ENCODE data around the gene EBF4.
"Not testable (repeated sequence)": the region's sequence is repeated elsewhere in the genome, so short reads cannot be mapped to it uniquely, and the experiment has no call there.

The EBF4 gene

GRCh38 chr20:2759603-2760296 is 67.2 kb downstream of the EBF4 start:
- no peak for FAIRE-seq

- no peak for FAIRE-seq
These were observed 67.8 kb downstream of the EBF4 start for GRCh38 chr20:2760297-2760951.

- no peak for FAIRE-seq
These were observed 68.3 kb downstream of the EBF4 start for GRCh38 chr20:2760952-2761305.

- no peak for FAIRE-seq
These were observed 69.3 kb downstream of the EBF4 start for GRCh38 chr20:2761885-2762284.

GRCh38 chr20:2762578-2763131 is 70.1 kb downstream of the EBF4 start:
- FAIRE-seq = no peak

- no peak for FAIRE-seq
These were observed 70.6 kb downstream of the EBF4 start for GRCh38 chr20:2763186-2763585.

GRCh38 chr20:2767768-2768631 is 75.4 kb downstream of the EBF4 start:
- FAIRE-seq = no peak

GRCh38 chr20:2768632-2769015 is 76.0 kb downstream of the EBF4 start:
- FAIRE-seq = no peak

- FAIRE-seq = not testable (repeated sequence)
These were observed 77.5 kb downstream of the EBF4 start for GRCh38 chr20:2770091-2770490.

GRCh38 chr20:2771631-2772080 is 79.1 kb downstream of the EBF4 start:
- FAIRE-seq = no peak

GRCh38 chr20:2773812-2774211 is 81.2 kb downstream of the EBF4 start:
- no peak for FAIRE-seq

- FAIRE-seq = no peak
These were observed 82.6 kb downstream of the EBF4 start for GRCh38 chr20:2775139-2775538.

GRCh38 chr20:2778602-2779321 is 86.2 kb downstream of the EBF4 start:
- no peak for FAIRE-seq

- FAIRE-seq = no peak
These were observed 88.4 kb downstream of the EBF4 start for GRCh38 chr20:2780948-2781347.

- FAIRE-seq = no peak
These were observed 91.5 kb downstream of the EBF4 start for GRCh38 chr20:2783908-2784566.

- no peak for FAIRE-seq
These were observed 100.9 kb downstream of the EBF4 start for GRCh38 chr20:2793471-2793870.

GRCh38 chr20:2794202-2794748 is 101.7 kb downstream of the EBF4 start:
- no peak for FAIRE-seq

- FAIRE-seq = no peak
These were observed 102.4 kb downstream of the EBF4 start for GRCh38 chr20:2794866-2795447.

- no peak for FAIRE-seq
These were observed 102.9 kb downstream of the EBF4 start for GRCh38 chr20:2795451-2795850.

GRCh38 chr20:2796011-2796660 is 103.6 kb downstream of the EBF4 start:
- no peak for FAIRE-seq

All from colon (tissue), 2 donors.